GM19035 (cell line): ENCODE data around the gene TGFBR3.

ENCODE experiments used
- ATAC-seq: cut with Tn5 transposase; IDR thresholded peaks from one replicate; pipeline ENCODE4 v1.9.1; 2021; ENCODE audit not compliant: unreplicated experiment

TGFBR3 gene

GRCh38 chr1:91764471-91765115 lies 121.4 kb downstream of the TGFBR3 start:
- no peak for ATAC-seq

- ATAC-seq, result no peak
Measured at GRCh38 chr1:91763252-91763651, 122.7 kb downstream of the TGFBR3 start.

- no peak for ATAC-seq
Measured at GRCh38 chr1:91761295-91761721, 124.6 kb downstream of the TGFBR3 start.

- no peak for ATAC-seq
Measured at GRCh38 chr1:91760512-91760911, 125.4 kb downstream of the TGFBR3 start.

GRCh38 chr1:91759076-91759475 lies 126.9 kb downstream of the TGFBR3 start:
- no peak for ATAC-seq

GRCh38 chr1:91757763-91758460 lies 128.0 kb downstream of the TGFBR3 start:
- no peak for ATAC-seq

- no peak for ATAC-seq
Measured at GRCh38 chr1:91755702-91756287, 130.2 kb downstream of the TGFBR3 start.

GRCh38 chr1:91754816-91755580 lies 131.0 kb downstream of the TGFBR3 start:
- no peak for ATAC-seq

- ATAC-seq, result peak; percentile 60
Measured at GRCh38 chr1:91754348-91754747, 131.6 kb downstream of the TGFBR3 start.

- no peak for ATAC-seq
Measured at GRCh38 chr1:91753878-91754277, 132.1 kb downstream of the TGFBR3 start.

GRCh38 chr1:91752324-91752723 lies 133.6 kb downstream of the TGFBR3 start:
- peak; percentile 67 for ATAC-seq

GRCh38 chr1:91751275-91751674 lies 134.7 kb downstream of the TGFBR3 start:
- ATAC-seq, result no peak

GRCh38 chr1:91750398-91750996 lies 135.5 kb downstream of the TGFBR3 start:
- no peak for ATAC-seq

GRCh38 chr1:91749788-91750231 lies 136.1 kb downstream of the TGFBR3 start:
- ATAC-seq, result no peak

GRCh38 chr1:91747666-91748065 lies 138.3 kb downstream of the TGFBR3 start:
- no peak for ATAC-seq

- no peak for ATAC-seq
Measured at GRCh38 chr1:91746728-91747338, 139.1 kb downstream of the TGFBR3 start.

GRCh38 chr1:91745640-91746373 lies 140.1 kb downstream of the TGFBR3 start:
- ATAC-seq, result no peak

GRCh38 chr1:91744953-91745639 lies 140.9 kb downstream of the TGFBR3 start:
- no peak for ATAC-seq

GRCh38 chr1:91742848-91743292 lies 143.1 kb downstream of the TGFBR3 start:
- no peak for ATAC-seq
